ENCODE data around the gene LRP1B.
"Not testable (repeated sequence)": the region's sequence is repeated elsewhere in the genome, so short reads cannot be mapped to it uniquely, and the experiment has no call there.

LRP1B gene

GRCh38 chr2:141856215-141856919 lies 274.4 kb downstream of the LRP1B start:
- H3K9me3 Mint-ChIP-seq, result no peaks in the 10 kb centered on the region
- no peaks in the 10 kb centered on the region for H3K27me3 Mint-ChIP-seq
- H3K27ac Mint-ChIP-seq, result no peak overlapping the region
- no peaks in the 10 kb centered on the region for H3K4me1 Mint-ChIP-seq
- H3K36me3 Mint-ChIP-seq, result no peaks in the 10 kb centered on the region
- no peak overlapping the region for H3K4me3 Mint-ChIP-seq

- H3K4me3 Mint-ChIP-seq, result no peak overlapping the region
- no peaks in the 10 kb centered on the region for H3K27me3 Mint-ChIP-seq
- H3K27ac Mint-ChIP-seq, result no peak overlapping the region
- H3K4me1 Mint-ChIP-seq, result no peaks in the 10 kb centered on the region
- H3K9me3 Mint-ChIP-seq, result no peaks in the 10 kb centered on the region
- no peaks in the 10 kb centered on the region for H3K36me3 Mint-ChIP-seq
These were observed 282.6 kb downstream of the LRP1B start for GRCh38 chr2:141848191-141848590.

GRCh38 chr2:141844231-141844630 lies 286.6 kb downstream of the LRP1B start:
- Mint-ChIP-seq H3K27ac (no peak overlapping the region), H3K36me3 (no peaks in the 10 kb centered on the region), H3K27me3 (no peaks in the 10 kb centered on the region), H3K9me3 (peaks cover 4% of the 10 kb centered on the region), H3K4me3 (no peak overlapping the region), H3K4me1 (no peaks in the 10 kb centered on the region)

- Mint-ChIP-seq H3K36me3 (no peaks in the 10 kb centered on the region), H3K9me3 (no peaks in the 10 kb centered on the region), H3K27ac (no peak overlapping the region), H3K4me1 (no peaks in the 10 kb centered on the region), H3K4me3 (no peak overlapping the region), H3K27me3 (no peaks in the 10 kb centered on the region)
These were observed 295.7 kb downstream of the LRP1B start for GRCh38 chr2:141835103-141835502.

- Mint-ChIP-seq H3K4me1 (no peaks in the 10 kb centered on the region), H3K9me3 (no peaks in the 10 kb centered on the region), H3K4me3 (no peak overlapping the region), H3K27me3 (no peaks in the 10 kb centered on the region), H3K36me3 (no peaks in the 10 kb centered on the region), H3K27ac (no peak overlapping the region)
These were observed 302.1 kb downstream of the LRP1B start for GRCh38 chr2:141828761-141829160.

GRCh38 chr2:141824790-141825189 lies 306.0 kb downstream of the LRP1B start:
- no peaks in the 10 kb centered on the region for H3K4me1 Mint-ChIP-seq
- H3K27ac Mint-ChIP-seq, result no peak overlapping the region
- no peaks in the 10 kb centered on the region for H3K27me3 Mint-ChIP-seq
- H3K9me3 Mint-ChIP-seq, result no peaks in the 10 kb centered on the region
- H3K36me3 Mint-ChIP-seq, result no peaks in the 10 kb centered on the region
- H3K4me3 Mint-ChIP-seq, result no peak overlapping the region

- Mint-ChIP-seq H3K36me3 (no peaks in the 10 kb centered on the region), H3K4me1 (no peaks in the 10 kb centered on the region), H3K27me3 (no peaks in the 10 kb centered on the region), H3K27ac (no peak overlapping the region), H3K9me3 (no peaks in the 10 kb centered on the region), H3K4me3 (no peak overlapping the region)
These were observed 309.9 kb downstream of the LRP1B start for GRCh38 chr2:141820893-141821292.

GRCh38 chr2:141815320-141815719 lies 315.5 kb downstream of the LRP1B start:
- H3K27ac Mint-ChIP-seq, result not testable (repeated sequence)

GRCh38 chr2:141814150-141814549 lies 316.7 kb downstream of the LRP1B start:
- no peak overlapping the region for H3K4me3 Mint-ChIP-seq
- no peak overlapping the region for H3K27ac Mint-ChIP-seq
- H3K36me3 Mint-ChIP-seq, result no peaks in the 10 kb centered on the region
- no peaks in the 10 kb centered on the region for H3K4me1 Mint-ChIP-seq
- peaks cover 29% of the 10 kb centered on the region for H3K9me3 Mint-ChIP-seq
- no peaks in the 10 kb centered on the region for H3K27me3 Mint-ChIP-seq

More at GRCh38 chr2:141815320-141815719, 315.5 kb downstream of the LRP1B start:
- not testable (repeated sequence) for H3K4me1 Mint-ChIP-seq, H3K27me3 Mint-ChIP-seq, H3K36me3 Mint-ChIP-seq, H3K4me3 Mint-ChIP-seq
- peaks cover 29% of the 10 kb centered on the region for H3K9me3 Mint-ChIP-seq

- Mint-ChIP-seq H3K27me3 (no peaks in the 10 kb centered on the region), H3K36me3 (no peaks in the 10 kb centered on the region), H3K27ac (no peak overlapping the region), H3K4me1 (no peaks in the 10 kb centered on the region), H3K4me3 (no peak overlapping the region), H3K9me3 (peaks cover 28% of the 10 kb centered on the region)
These were observed 320.7 kb downstream of the LRP1B start for GRCh38 chr2:141810148-141810547.

GRCh38 chr2:141806090-141806489 lies 324.7 kb downstream of the LRP1B start:
- H3K4me1 Mint-ChIP-seq, result no peaks in the 10 kb centered on the region
- no peaks in the 10 kb centered on the region for H3K36me3 Mint-ChIP-seq
- H3K4me3 Mint-ChIP-seq, result no peak overlapping the region
- no peaks in the 10 kb centered on the region for H3K27me3 Mint-ChIP-seq
- no peaks in the 10 kb centered on the region for H3K9me3 Mint-ChIP-seq
- no peak overlapping the region for H3K27ac Mint-ChIP-seq

GRCh38 chr2:141805302-141805701 lies 325.5 kb downstream of the LRP1B start:
- H3K9me3 Mint-ChIP-seq, result no peaks in the 10 kb centered on the region
- no peaks in the 10 kb centered on the region for H3K36me3 Mint-ChIP-seq

GRCh38 chr2:141796449-141796848 lies 334.4 kb downstream of the LRP1B start:
- Mint-ChIP-seq H3K9me3 (peaks cover 5% of the 10 kb centered on the region), H3K36me3 (no peaks in the 10 kb centered on the region), H3K4me1 (no peaks in the 10 kb centered on the region), H3K27ac (no peak overlapping the region), H3K4me3 (no peak overlapping the region), H3K27me3 (no peaks in the 10 kb centered on the region)

More at GRCh38 chr2:141805302-141805701, 325.5 kb downstream of the LRP1B start:
- no peaks in the 10 kb centered on the region for H3K27me3 Mint-ChIP-seq
- no peaks in the 10 kb centered on the region for H3K4me1 Mint-ChIP-seq
- H3K27ac Mint-ChIP-seq, result no peak overlapping the region
- H3K4me3 Mint-ChIP-seq, result no peak overlapping the region

- Mint-ChIP-seq H3K4me1 (no peaks in the 10 kb centered on the region), H3K27ac (no peak overlapping the region), H3K36me3 (no peaks in the 10 kb centered on the region), H3K9me3 (peaks cover 4% of the 10 kb centered on the region), H3K4me3 (no peak overlapping the region), H3K27me3 (no peaks in the 10 kb centered on the region)
These were observed 339.3 kb downstream of the LRP1B start for GRCh38 chr2:141791521-141791920.

- H3K4me3 Mint-ChIP-seq, result no peak overlapping the region
- no peaks in the 10 kb centered on the region for H3K4me1 Mint-ChIP-seq
- peaks cover 20% of the 10 kb centered on the region for H3K9me3 Mint-ChIP-seq
- no peak overlapping the region for H3K27ac Mint-ChIP-seq
- no peaks in the 10 kb centered on the region for H3K36me3 Mint-ChIP-seq
- no peaks in the 10 kb centered on the region for H3K27me3 Mint-ChIP-seq
These were observed 348.2 kb downstream of the LRP1B start for GRCh38 chr2:141782574-141782973.

GRCh38 chr2:141778315-141778835 lies 352.4 kb downstream of the LRP1B start:
- no peak overlapping the region for H3K4me3 Mint-ChIP-seq
- peaks cover 12% of the 10 kb centered on the region for H3K9me3 Mint-ChIP-seq
- H3K36me3 Mint-ChIP-seq, result no peaks in the 10 kb centered on the region
- no peak overlapping the region for H3K27ac Mint-ChIP-seq
- no peaks in the 10 kb centered on the region for H3K4me1 Mint-ChIP-seq
- no peaks in the 10 kb centered on the region for H3K27me3 Mint-ChIP-seq

- Mint-ChIP-seq H3K9me3 (peaks cover 6% of the 10 kb centered on the region), H3K4me3 (no peak overlapping the region), H3K27me3 (no peaks in the 10 kb centered on the region), H3K27ac (no peak overlapping the region), H3K36me3 (no peaks in the 10 kb centered on the region), H3K4me1 (no peaks in the 10 kb centered on the region)
These were observed 360.3 kb downstream of the LRP1B start for GRCh38 chr2:141770530-141770929.
